GM19463 (cell line): ENCODE data around the gene UMODL1.
"Not testable (repeated sequence)": the region's sequence is repeated elsewhere in the genome, so short reads cannot be mapped to it uniquely, and the experiment has no call there.

Source experiments
- ATAC-seq: cut with Tn5 transposase; IDR thresholded peaks from one replicate; pipeline ENCODE4 v1.9.1; 2021; ENCODE audit warnings: mild to moderate bottlenecking, moderate library complexity; ENCODE audit not compliant: unreplicated experiment

UMODL1 gene

GRCh38 chr21:42059721-42060120, 11.4 kb upstream of the UMODL1 start:
- ATAC-seq = no peak

- no peak for ATAC-seq
These were observed 11.0 kb upstream of the UMODL1 start for GRCh38 chr21:42060166-42060565.

GRCh38 chr21:42061195-42061985, 9.7 kb upstream of the UMODL1 start:
- peak; percentile 54 for ATAC-seq

- no peak for ATAC-seq
These were observed 9.2 kb upstream of the UMODL1 start for GRCh38 chr21:42061986-42062235.

- ATAC-seq = peak; percentile 53
These were observed 8.7 kb upstream of the UMODL1 start for GRCh38 chr21:42062236-42063022.

GRCh38 chr21:42063191-42063570, 7.9 kb upstream of the UMODL1 start:
- ATAC-seq = no peak

- no peak for ATAC-seq
These were observed 7.3 kb upstream of the UMODL1 start for GRCh38 chr21:42063571-42064521.

GRCh38 chr21:42066521-42066920, 4.6 kb upstream of the UMODL1 start:
- no peak for ATAC-seq

- ATAC-seq = no peak
These were observed 3.4 kb upstream of the UMODL1 start for GRCh38 chr21:42067531-42068255.

- ATAC-seq = no peak
These were observed 2.9 kb upstream of the UMODL1 start for GRCh38 chr21:42068256-42068545.

- ATAC-seq = no peak
These were observed 2.5 kb upstream of the UMODL1 start for GRCh38 chr21:42068592-42068991.

- no peak for ATAC-seq
These were observed 1.8 kb upstream of the UMODL1 start for GRCh38 chr21:42069327-42069726.

- no peak for ATAC-seq
These were observed 1.3 kb upstream of the UMODL1 start for GRCh38 chr21:42069843-42070242.

- ATAC-seq = no peak
These were observed 2.3 kb downstream of the UMODL1 start for GRCh38 chr21:42073145-42074099.

- ATAC-seq = no peak
These were observed 4.8 kb downstream of the UMODL1 start for GRCh38 chr21:42075686-42076471.

GRCh38 chr21:42077685-42078238, 6.6 kb downstream of the UMODL1 start:
- peak; percentile 93 for ATAC-seq

- ATAC-seq = not testable (repeated sequence)
These were observed 7.3 kb downstream of the UMODL1 start for GRCh38 chr21:42078247-42079007.
